Measurements from ENCODE around the gene C17orf58. TPM values are rescaled to one million over a fixed set of nuclear protein-coding genes. Genes with fewer than 3 reads are reported as not detected.

The C17orf58 gene
- 16.2 to 19.5 TPM (median 18.7 TPM) in 5 replicates for total RNA-seq (2022; extraction: Qiagen RNA extraction; ENCODE audit: low read depth)

GRCh38 chr17:67996301-67997171, at the start of gene C17orf58:
C17orf58 (minus strand) TSS chr17:67996469; CDS start chr17:67996198, 271 bp downstream.

GRCh38 chr17:68035523-68036303, 39.4 kb upstream of the C17orf58 start, which contains the start of gene KPNA2:
KPNA2 (plus strand) TSS chr17:68035735; CDS start chr17:68037133, 1,398 bp downstream.

Other genes with a start within 250 kb of the C17orf58 start
- 35.2 to 41.1 TPM (median 38.4 TPM) in 5 replicates for gene BPTF, start 171.0 kb downstream of the C17orf58 start, total RNA-seq (2022; extraction: Qiagen RNA extraction; ENCODE audit: low read depth)
- 484 to 540 TPM (median 513 TPM) in 5 replicates for gene KPNA2, start 39.3 kb upstream of the C17orf58 start, total RNA-seq (2022; extraction: Qiagen RNA extraction; ENCODE audit: low read depth)

Measured in A549 treated with CpdA at 1 μM for 4 hours (cell line).